ENCODE measurements around the gene TPRX2.

GRCh38 chr19:47839411-47839810 lies 19.6 kb upstream of the TPRX2 start:
- TF ChIP-seq YY1 (IDR thresholded peaks at IDR 0.05; ENCODE audit: insufficient read depth, insufficient read length): no peak
- no peak for TF ChIP-seq ZNF274 (IDR thresholded peaks at IDR 0.05; ENCODE audit: low read depth, low read length)
